HG02759 (cell line): ENCODE measurements around the gene REEP2.

Experiments
- ATAC-seq: cut with Tn5 transposase; IDR thresholded peaks from one replicate; pipeline ENCODE4 v1.9.1; 2021; ENCODE audit warnings: mild to moderate bottlenecking, moderate library complexity; ENCODE audit not compliant: unreplicated experiment

Gene REEP2

DNA sequence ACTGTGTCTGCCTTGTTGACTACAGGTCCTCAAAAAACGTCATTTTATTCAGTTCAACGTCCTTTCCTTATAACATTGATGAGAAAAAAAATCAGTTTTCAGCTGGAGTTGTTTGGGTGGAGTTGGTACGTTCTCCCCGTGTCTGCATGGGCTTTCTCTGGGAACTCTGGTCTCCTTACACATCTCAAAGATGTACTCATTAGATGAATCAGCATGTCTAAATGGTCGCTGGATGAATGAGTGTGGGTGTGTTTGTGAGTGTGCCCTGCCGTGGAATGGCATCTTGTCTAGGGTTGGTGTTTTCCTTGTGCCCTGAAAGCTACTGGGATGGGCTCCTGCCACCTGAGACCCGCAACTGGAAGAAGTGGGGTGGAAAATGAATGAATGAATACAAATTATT lies 56.5 kb downstream of the REEP2 start:
- no peak for ATAC-seq
